SK-N-MC (cell line): ENCODE data around the gene TPM4.

Experiments used
- EZH2 ChIP-seq: fragments of 200-600 bp; sonication (generic); IDR thresholded peaks from one replicate; pipeline ENCODE4 v1.6.1; 2017; ENCODE audit warnings: antibody characterized with exemption
- FOXP2 ChIP-seq: optimal IDR thresholded peaks from 2 replicates; pipeline ENCODE3; 2011; ENCODE audit warnings: mild to moderate bottlenecking, moderate library complexity; ENCODE audit not compliant: insufficient read depth; ENCODE audit errors: extremely low read length, control extremely low read depth
- POLR2AphosphoS5 ChIP-seq: IDR thresholded peaks from 2 replicates; pipeline ENCODE4 v1.6.1; 2012; ENCODE audit warnings: mild to moderate bottlenecking, low read depth, low read length, borderline replicate concordance

- TF ChIP-seq POLR2AphosphoS5 = peak; percentile 78
- TF ChIP-seq EZH2 = no peak
- TF ChIP-seq FOXP2 = no peak
Measured at GRCh38 chr19:16111909-16112752, 35.8 kb downstream of the TPM4 start.
